NCI-H2196 treated with DMSO at 0.1 percent for 48 hours (cell line): ENCODE data around the gene PNPLA5.

Experiments
- DNase-seq: peaks from one replicate; lab custom pipeline; 2025; ENCODE audit not compliant: unreplicated experiment; lab: John Stamatoyannopoulos, UW

Gene PNPLA5

DNA sequence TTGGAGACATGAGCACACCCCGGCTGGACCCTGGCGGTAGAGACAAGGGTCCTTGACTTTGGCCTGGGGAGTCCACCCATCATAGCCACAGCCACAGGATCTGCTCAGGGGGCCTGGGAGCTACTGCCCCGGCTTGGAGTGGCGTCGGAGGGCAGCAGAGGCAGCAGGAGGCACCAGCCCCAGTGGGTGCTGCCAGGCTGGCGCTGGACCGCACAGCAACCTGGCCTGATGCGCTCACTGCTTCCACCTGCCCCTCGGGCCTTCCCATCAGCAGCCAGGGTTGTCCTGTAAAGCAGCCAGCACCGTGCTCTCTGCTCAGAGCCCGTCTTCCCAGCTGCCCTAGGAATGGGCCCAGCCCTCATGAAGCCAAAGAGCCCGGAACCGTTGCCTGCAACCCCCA, 51.4 kb downstream of the PNPLA5 start:
- DNase-seq = no peak

DNA sequence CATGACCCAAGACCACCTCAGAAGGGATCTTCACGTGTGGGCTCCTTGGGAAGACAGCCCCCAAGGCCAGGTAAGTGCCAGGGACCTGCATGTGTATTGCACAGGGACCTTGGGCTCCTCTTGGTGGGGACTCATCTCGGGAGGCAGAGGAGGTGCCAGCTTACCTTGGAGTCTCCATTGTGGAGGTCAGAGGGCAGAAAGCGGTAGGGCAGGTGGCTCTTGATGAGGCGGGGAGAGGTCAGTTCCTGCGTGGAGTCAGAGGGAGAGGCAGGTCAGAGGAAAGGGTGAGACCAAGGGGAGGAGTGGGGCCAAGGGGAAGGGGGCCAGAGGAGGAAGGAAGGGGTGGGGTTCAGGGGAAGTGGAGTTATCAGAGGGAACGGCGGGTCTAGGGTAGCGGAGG, 52.0 kb downstream of the PNPLA5 start:
- no peak for DNase-seq

DNA sequence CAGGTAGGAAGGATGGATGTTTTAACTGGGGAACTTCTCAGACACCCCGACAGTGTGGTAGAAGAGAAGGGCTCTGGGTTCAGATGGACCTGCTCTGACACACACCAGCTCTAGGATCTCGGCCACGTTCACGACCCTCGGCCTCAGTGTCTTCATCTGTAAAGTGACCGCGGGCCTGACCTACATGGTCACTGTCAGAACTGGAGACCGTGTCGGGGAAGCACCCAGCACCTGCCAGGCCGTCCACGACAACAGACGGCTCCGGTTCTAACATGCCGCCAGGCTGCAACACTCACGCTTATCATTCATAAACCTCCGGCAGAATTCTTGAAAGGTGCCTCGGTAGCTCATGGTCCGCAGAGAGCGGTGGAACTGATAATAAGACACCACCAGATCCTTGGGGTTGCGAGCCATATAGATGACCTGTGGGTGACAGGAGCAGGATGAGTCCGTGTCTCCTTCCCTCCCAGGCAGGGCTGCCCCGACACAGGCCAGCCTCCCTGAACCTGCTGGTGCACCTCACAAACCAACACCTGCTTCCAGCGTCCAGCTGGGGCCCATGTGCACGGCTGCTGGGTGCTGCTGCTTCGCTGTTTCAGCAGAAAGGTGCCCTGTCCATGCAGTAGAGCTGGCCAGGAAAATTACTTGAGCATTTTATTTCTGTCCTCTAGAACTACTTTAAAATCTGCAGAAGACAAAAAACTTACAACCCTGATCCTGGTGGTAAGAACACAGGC, 53.1 kb downstream of the PNPLA5 start:
- no peak for DNase-seq

DNA sequence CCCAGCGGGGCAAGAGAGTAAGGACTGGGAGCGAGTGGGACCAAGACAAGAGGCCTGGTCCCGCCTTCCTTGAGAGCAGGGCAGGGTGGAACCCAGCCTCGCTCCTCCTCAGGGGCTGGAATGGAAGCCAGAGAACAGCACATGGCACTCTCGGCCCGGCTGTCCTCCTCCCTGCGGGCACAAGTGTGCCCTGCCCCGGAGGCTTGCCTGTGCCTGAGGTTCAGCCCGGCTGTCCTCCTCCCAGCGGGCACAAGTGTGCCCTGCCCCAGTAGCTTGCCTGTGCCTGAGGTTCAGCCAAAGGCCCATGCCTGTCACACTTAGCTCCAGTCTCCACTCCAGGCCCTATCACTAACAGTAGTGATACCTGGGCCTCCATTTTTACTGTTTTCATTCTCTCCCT, 53.7 kb downstream of the PNPLA5 start:
- no peak for DNase-seq

DNA sequence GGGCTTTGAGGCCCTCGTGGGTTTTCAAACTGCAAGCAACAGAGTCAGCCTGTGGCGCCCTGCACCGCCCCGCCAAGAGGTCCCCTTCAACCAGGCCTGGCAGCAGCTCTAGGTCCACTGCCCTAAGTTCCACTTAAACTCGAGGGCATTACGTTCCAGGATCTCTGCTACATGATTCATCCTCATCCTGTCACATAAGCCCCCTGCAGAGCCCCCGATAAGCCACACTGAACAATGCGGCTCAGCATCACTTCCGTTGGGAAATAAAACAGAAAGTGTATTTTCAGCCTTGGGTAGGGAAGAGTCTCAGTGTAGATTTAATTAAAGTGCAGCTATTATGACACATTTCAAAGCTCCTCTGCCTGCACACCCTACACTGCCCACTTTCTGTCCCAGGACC, 54.1 kb downstream of the PNPLA5 start:
- no peak for DNase-seq

DNA sequence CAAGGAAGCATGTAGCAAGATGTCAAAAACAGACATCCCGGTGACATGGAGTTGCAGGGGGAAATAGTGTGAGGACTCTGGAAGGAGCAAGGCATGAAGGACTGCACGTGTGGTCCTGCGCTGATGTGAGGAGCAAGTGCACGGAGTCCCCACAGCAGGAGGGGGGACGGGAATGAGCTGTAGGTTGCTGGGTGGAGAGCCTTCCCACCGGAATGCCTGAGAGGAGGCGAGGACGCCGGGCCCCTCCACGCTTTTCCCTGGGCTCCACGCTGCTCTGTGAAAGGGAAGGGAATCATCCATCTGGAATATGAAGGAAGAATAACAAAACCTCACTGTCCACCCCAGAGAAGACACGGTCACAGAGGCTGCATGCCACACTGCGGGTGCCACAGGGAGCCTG, 56.1 kb downstream of the PNPLA5 start:
- DNase-seq = no peak

DNA sequence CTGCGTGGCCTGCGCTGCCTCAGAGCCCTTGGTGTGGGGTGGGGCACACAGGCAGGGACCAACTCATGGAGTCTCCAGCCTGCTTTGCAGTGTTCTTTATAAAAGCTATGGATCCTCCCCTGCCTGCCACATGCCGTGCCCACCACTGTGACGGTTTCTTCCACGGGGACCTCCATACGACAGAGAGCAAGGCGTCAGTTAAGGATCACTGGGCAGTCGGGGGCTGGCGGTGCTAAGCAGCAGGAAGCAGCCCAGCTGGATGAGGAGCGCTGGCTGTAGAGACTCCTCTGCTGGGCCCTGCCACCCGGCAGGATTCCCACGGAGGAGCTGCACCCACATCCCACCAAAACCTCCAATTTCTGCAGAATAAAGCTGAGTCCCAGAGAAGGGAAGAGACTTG, 56.6 kb downstream of the PNPLA5 start:
- no peak for DNase-seq

DNA sequence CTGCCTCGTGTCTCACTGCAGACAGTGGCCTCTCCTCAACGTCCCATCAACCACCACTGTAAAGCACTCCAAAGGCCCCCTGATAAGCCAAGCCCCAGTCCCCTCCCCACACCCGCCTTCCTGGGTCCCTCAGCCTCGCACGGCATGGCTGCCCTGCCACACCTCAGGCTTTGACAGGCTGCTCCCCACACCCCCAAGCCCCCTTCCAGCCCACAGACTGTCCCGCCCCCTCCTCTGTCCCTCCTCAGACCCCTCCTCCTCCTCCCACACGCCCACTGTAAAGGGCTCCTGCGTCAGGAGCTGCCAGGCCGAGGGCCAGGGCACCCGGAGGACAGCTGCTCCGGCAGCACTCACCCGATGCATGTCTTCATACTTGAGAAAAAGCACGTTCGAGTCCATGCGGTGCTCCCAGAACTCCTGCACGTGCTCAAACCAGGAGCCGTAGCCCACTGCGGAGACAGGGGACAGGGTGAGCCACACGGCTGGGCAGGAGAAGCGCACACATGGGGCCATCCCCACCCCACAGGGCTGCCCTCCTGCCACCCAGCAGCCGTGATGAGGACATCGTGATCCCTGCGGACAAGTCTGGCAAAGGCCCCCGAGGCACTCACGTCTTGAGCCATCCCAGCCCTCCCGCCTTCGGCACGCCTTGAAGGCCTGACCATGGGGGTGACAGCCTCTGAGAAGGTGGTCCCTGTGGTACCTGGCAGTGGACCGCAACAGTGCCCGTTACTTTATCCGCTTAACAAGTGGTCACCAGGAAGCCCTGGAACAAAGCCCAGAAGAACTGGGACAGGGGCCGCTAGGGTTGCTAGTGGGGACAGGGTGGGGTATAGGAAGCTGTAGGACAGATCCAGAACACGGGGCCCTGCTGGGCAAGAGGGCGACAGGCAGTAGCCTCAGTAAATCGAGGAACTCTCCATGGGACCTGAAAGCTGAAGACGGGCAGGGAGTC, 58.2 kb downstream of the PNPLA5 start:
- no peak for DNase-seq

DNA sequence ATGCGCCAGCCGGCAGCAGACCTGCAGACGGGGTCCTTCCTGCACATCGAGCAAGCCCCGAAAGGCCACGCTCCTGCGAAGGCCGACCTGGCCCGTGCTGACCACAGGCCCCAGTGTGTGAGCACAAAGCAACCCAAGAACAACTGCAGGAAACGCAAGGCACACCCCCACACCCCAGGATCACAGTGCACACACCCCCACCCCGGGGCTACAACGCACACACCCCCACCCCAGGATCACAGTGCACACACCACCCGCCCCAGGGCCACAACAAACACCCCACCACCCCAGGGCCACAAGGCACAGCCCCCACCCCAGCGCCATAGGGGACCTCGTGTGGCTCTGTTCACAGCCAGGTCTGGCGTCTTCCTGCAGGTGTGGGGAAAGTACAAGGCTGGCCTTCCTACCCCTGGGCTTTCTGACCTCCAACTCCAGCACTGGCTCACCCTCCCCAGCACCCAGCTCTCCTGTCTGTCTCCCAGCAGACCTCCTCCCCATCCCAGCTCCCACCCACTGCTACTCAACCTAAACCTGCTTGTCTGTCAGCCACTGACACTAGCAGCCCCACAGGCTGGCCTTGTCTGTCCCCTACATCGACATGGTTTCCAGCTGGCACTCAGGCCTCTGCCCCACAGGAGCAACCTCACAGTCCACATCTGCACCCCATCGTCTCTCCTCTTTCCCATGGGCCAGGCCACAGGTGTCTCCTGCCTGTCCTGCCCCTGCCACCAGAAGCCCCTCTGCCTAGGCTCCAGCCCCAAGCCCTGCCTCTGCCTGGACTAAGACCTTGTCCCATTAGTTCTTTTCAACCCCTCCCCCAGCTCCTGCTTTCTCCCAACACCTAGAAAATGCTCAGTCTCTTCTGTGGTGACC, 59.2 kb downstream of the PNPLA5 start:
- no peak for DNase-seq

DNA sequence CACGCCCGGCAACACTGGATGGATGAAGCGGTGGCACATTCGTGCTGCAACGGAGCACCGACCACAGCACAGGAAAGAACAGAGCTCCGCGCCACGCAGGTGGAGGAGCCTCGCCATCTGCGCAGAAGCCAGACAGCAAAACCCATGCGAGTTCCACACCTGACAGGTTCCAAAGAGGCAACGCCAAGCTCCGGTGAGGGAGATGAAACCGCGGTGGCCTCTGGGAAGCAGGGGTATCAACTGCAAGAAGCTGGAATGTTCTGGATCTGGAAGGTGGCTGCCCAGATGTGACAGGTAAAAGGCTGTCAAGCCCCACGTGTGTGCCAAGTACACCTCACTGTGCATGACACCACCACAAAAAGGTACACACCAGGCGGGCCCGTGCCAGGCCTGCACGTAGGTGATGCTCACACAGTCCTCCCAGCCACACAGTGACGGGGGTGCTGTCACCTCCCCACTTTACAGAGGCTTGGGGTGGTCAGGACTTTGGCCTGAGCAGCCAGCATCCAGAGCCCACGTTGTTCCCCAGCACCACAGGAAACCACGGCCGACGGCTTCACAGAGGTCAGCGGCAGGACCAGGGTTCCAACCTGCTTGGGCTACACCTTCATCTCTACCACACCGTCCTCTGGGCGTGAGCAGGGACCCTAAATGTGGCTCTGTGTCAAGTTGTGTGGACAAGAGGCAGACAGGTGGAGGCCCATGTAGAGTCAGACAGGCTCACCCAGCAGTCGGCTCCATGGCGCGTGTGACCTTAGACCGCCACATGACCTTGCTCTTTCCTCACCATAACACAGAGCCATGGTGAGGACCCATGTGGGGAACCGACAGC, 60.0 kb downstream of the PNPLA5 start:
- DNase-seq = no peak

DNA sequence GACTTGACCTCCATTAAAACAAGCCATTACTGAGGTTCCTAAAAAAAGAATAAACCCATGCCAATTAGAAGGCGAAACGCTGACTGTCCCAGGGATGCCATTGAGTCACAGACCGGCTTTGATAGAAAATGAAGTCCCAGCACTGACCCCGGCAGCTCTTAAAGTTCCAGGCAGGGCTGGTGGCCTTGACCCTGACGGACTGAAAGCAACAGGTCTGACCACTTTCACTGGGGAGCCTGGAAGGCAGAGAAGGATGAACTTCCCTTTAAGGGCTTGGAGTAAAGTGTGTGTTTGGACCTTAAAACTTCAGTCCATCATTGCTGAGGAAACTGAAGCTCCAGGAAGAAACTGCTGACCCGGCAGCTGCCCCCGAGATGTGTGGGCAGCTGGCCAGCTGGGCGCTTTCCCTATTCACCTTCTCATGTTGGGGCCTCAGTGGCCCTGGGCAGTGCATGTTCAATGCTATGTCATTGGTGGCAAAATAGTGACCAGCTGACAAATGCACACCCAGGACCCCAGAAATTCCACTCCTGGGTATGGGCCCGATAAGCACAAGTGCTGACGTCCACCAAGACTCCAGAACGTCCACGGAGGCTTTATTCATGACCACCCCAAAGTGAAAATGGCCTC, 60.8 kb downstream of the PNPLA5 start:
- DNase-seq = no peak

DNA sequence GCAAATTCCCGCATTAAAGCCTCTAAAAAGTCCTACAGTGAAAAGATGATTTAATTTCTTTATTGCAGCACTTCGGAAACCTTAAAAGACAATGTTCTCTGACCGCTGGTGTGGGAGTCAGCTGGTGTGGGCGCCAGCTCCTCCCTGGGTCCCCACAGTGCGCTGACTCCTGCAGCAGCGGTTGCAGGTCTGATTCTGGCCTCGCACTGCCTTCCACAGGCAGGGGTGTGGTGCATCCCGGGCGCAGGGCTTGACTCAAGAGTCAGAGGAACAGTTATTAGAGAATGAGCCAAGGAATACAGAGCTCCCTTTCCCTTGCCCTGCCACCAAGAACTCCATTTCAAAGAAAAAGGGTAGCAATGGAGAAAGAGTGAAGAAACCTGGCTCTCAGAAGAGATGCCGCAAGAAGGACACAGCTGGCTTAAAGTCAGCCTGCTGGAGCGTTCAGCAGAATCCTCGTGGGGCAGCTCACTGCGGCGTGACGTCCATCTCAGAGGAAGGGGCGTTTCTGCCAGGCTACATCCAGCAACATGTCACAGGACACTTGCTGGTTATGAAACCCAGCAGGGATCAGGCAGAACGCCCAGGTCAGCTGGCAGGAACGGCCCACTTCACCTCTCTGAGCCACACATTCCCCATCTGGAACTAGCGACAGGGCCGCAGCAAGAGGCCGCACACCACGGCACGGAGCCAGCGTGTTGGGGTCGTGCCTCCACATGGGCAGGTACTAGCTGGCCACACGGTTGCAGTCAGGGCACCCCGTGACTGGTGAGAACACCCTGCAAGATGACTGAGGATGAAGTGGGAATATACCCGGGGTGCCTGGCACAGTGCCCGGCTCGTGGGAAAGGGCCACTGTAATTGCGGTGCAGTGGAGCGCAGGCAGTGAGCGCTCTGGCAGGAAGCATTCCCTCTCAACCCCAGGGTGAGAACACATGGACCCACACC, 61.6 kb downstream of the PNPLA5 start:
- peak; percentile 22 for DNase-seq
